HEK293 (cell line): ENCODE measurements around the gene SRP9.

Source experiments
- CTCF ChIP-seq: fragments of 450-650 bp; formaldehyde crosslinking; IDR thresholded peaks from 2 replicates; pipeline ENCODE4 v1.5.1; 2016; ENCODE audit warnings: missing biosample characterization, missing genetic modification characterization
- ZNF366 ChIP-seq: fragments of 450-650 bp; formaldehyde crosslinking; conservative IDR thresholded peaks from 2 replicates; pipeline ENCODE4 v1.5.1; 2016; ENCODE audit warnings: missing biosample characterization, missing genetic modification characterization
- ZNF501 ChIP-seq: fragments of 450-650 bp; formaldehyde crosslinking; IDR thresholded peaks from 2 replicates; pipeline ENCODE4 v1.5.1; 2016; ENCODE audit warnings: missing biosample characterization, missing genetic modification characterization
- ZNF624 ChIP-seq: fragments of 450-650 bp; formaldehyde crosslinking; IDR thresholded peaks from 2 replicates; pipeline ENCODE4 v1.5.1; 2017; ENCODE audit warnings: missing biosample characterization, missing genetic modification characterization
- ZNF776 ChIP-seq: fragments of 450-650 bp; formaldehyde crosslinking; IDR thresholded peaks from 2 replicates; pipeline ENCODE4 v1.5.0; 2017; ENCODE audit warnings: missing biosample characterization, missing genetic modification characterization, borderline replicate concordance

- TF ChIP-seq CTCF (tag by site-specific recombination) (no peak), ZNF624 (tag by site-specific recombination) (no peak), ZNF501 (tag by site-specific recombination) (no peak), ZNF776 (tag by site-specific recombination) (no peak), ZNF366 (tag by site-specific recombination) (no peak)
These were observed 21.8 kb upstream of the SRP9 start for GRCh38 chr1:225755671-225756319.
